Ovary (tissue), 9 donors: ENCODE data around the gene SLC37A4. TPM values are rescaled to one million over a fixed set of nuclear protein-coding genes. Genes with fewer than 3 reads are reported as not detected.

Experiments
- DNase-seq, 5 donors: peaks; one replicate each; pipeline ENCODE4 v3.0.0-alpha.2; 2019 to 2020
- H3K27ac ChIP-seq, 2 donors: fragments of 200-600 bp; one replicate each; pipeline versions ENCODE4 v1.5.1 to v1.8.0; 2019 to 2022
- H3K27me3 ChIP-seq: fragments of 200-600 bp; one replicate; pipeline ENCODE4 v1.8.0; 2022
- H3K36me3 ChIP-seq: fragments of 200-600 bp; sonication (generic); one replicate; pipeline ENCODE4 v1.5.1; 2019
- H3K4me1 ChIP-seq: one replicate; pipeline ENCODE4 v1.8.1; 2013; ENCODE audit warnings: mild to moderate bottlenecking, moderate library complexity; ENCODE audit not compliant: insufficient read depth
- H3K4me3 ChIP-seq: fragments of 200-600 bp; sonication (generic); one replicate; pipeline ENCODE4 v1.5.1; 2017
- H3K9me3 ChIP-seq, 2 donors: fragments of 200-600 bp in 1 of 2; sonication (generic) in 1 of 2; one replicate each; pipeline versions ENCODE4 v1.5.1 to v1.8.1; 2013 to 2019; ENCODE audit warnings: mild to moderate bottlenecking in 1 of 2, moderate library complexity in 1 of 2
- EP300 ChIP-seq: sonication (generic); formaldehyde crosslinking; IDR thresholded peaks from one replicate; pipeline ENCODE4 v1.6.1; 2017; ENCODE audit warnings: antibody characterized with exemption
- POLR2A ChIP-seq: fragments of 450-650 bp; IDR thresholded peaks from one replicate; pipeline ENCODE4 v1.6.1; 2017; ENCODE audit warnings: antibody characterized with exemption, mild to moderate bottlenecking, moderate library complexity
- WGBS, 3 donors: extraction: QIAGEN DNeasy Blood & Tissue Kit in 1 of 3; methylation state at CpG; one replicate each; pipeline versions ENCODE4 v1.1.5 to v1.1.7; 2013 to 2017; 5-methylcytosine and 5-hydroxymethylcytosine counted together
- intact Hi-C, 4 donors: fragments of 100-400 bp; cut with DNase I; formaldehyde crosslinking; loops; one replicate each; pipeline versions ENCODE4 v1.11.0 to v1.15.1; 2022 to 2023
- polyA plus RNA-seq, 2 donors: library from polyadenylated mRNA; stranded (reverse); fragments of 200-250 nt in 1 of 2; fragments of 350-450 nt in 1 of 2; fragmentation: Illumina TruSeq in 1 of 2; extraction: RNeasy Lipid Tissue Mini Kit (QIAGEN cat#74804) in 1 of 2; gene quantifications; one replicate each; pipeline ENCODE4 v1.2.3, GENCODE V29; 2013 to 2014
- total RNA-seq, 7 donors: library from RNA; depleted of rRNA in 2 of 7; stranded (reverse); fragments of >200 nt in 2 of 7; fragmentation: NEBNext Ultra II Directional in 3 of 7; extraction: Animal tissue kit (Norgen Biotek cat#: 25700) in 3 of 7; gene quantifications; one replicate each; pipeline versions ENCODE4 v1.1.0 to v1.2.4, GENCODE V29; 2016 to 2023
- TF ChIP-seq, protein P1 (sequence below), 3 donors: fragments of 450-650 bp in 2 of 3; fragments of 200-600 bp in 1 of 3; IDR thresholded peaks; one replicate each; pipeline versions ENCODE4 v1.5.1 to v1.8.0; 2016 to 2022; ENCODE audit warnings: antibody characterized with exemption in 3 of 3, mild to moderate bottlenecking in 1 of 3
- donor health status: DM: no; HTN: no; CAD: no; lungs with moderate emphysema.
- donor health status: DM: no; HTN: no; CAD: no.
- donor health status: Bipolar disorder and iron deficiency.
- donor health status: DM: yes; HTN: yes; CAD: no.
- donor health status: DM: no; HTN: no; CAD: no.
- donor health status: DM: yes; HTN: yes; CAD: no.

SLC37A4 gene
- total and polyA plus RNA-seq, 9 donors, result 10.5 to 38.1 (median 13.2) TPM

DNA sequence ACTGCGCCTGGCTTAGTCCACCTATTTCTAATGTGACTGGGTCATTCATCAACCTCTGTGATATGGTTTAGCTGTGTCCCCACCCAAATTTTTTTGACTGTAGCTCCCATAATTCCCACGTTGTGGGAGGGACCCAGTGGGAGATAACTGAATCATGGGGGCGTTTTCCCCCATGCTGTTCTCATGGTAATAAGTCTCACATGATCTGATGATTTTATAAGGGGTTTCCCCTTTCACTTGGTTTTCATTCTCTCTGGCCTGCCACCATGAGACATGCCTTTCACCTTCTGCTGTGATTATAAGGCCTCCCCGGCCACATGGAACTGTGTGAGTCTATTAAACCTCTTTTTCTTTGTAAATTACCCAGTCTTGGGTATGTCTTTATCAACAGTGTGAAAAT lies 24.0 kb downstream of the SLC37A4 start:
- 80 to 81% (median 81%) methylated on average over 4 of the region's 4 CpGs for whole genome bisulfite sequencing, 3 donors
- TF ChIP-seq POLR2A, result no peak
- TF ChIP-seq, protein P1, sequence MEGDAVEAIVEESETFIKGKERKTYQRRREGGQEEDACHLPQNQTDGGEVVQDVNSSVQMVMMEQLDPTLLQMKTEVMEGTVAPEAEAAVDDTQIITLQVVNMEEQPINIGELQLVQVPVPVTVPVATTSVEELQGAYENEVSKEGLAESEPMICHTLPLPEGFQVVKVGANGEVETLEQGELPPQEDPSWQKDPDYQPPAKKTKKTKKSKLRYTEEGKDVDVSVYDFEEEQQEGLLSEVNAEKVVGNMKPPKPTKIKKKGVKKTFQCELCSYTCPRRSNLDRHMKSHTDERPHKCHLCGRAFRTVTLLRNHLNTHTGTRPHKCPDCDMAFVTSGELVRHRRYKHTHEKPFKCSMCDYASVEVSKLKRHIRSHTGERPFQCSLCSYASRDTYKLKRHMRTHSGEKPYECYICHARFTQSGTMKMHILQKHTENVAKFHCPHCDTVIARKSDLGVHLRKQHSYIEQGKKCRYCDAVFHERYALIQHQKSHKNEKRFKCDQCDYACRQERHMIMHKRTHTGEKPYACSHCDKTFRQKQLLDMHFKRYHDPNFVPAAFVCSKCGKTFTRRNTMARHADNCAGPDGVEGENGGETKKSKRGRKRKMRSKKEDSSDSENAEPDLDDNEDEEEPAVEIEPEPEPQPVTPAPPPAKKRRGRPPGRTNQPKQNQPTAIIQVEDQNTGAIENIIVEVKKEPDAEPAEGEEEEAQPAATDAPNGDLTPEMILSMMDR (IDR thresholded peaks at IDR 0.05), result no peak
- no peak for TF ChIP-seq EP300

DNA sequence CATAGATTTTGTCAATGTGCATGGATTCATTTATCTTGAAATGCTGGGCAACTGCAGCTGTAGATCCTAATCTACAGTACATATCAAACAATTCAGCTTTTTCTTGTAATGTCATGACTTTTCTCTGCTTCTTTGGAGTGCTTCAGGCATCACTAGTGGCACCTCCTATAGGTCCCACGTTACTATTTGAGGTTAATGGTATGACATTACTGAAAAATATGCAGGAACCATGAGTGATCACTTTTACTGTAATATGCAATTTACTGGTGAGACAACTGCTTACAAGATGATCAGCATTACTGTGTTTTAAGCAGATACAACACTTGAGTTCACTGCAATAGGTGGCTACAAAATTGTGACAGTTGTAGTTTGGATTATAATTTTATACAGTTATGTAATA lies 29.8 kb downstream of the SLC37A4 start:
- DNase-seq, result no peak
- Histone ChIP-seq H3K36me3 (no peaks in the 10 kb centered on the region), H3K27me3 (no peaks in the 10 kb centered on the region), H3K4me3 (no peak overlapping the region), H3K27ac (no peak overlapping the region), H3K4me1 (peaks cover 7% of the 10 kb centered on the region), H3K9me3 (no peaks in the 10 kb centered on the region)
- WGBS, 3 donors, result 58 to 62% (median 61%) methylated on average over 1 of the region's 1 CpG
- intact Hi-C loops, result no loop called here
- TF ChIP-seq, protein P1 (IDR thresholded peaks at IDR 0.05), result no peak
- TF ChIP-seq EP300 (no peak), POLR2A (no peak)

More for the DNA sequence above, 24.0 kb downstream of the SLC37A4 start:
- intact Hi-C loops, result no loop called here
- H3K4me1 ChIP-seq, result no peaks in the 10 kb centered on the region
- no peak overlapping the region for H3K27ac ChIP-seq
- no peaks in the 10 kb centered on the region for H3K9me3 ChIP-seq
- no peaks in the 10 kb centered on the region for H3K27me3 ChIP-seq
- H3K36me3 ChIP-seq, result no peaks in the 10 kb centered on the region
- DNase-seq, result no peak
- no peak overlapping the region for H3K4me3 ChIP-seq

- DNase-seq, result peak in 1 of 5 donors; percentile 31
- Histone ChIP-seq H3K4me1 (peaks cover 7% of the 10 kb centered on the region), H3K36me3 (no peaks in the 10 kb centered on the region), H3K4me3 (peak overlapping the region; percentile 80), H3K9me3 (no peaks in the 10 kb centered on the region), H3K27ac (peak overlapping the region in 1 of 2 donors; percentile 66), H3K27me3 (no peaks in the 10 kb centered on the region)
- intact Hi-C loops, result loop anchor here in 1 of 4 donors (2.0 kb wide), 1 partner anchor 20 kb away; the partner anchor contains the start of genes RPS25 and TRAPPC4
- 23 to 43% (median 38%) methylated on average over 6 of the region's 6 CpGs for WGBS, 3 donors
- TF ChIP-seq POLR2A (no peak), EP300 (no peak)
- TF ChIP-seq, protein P1 (IDR thresholded peaks at IDR 0.05), result no peak
Observed at GRCh38 chr11:118998822-118999221, 31.9 kb downstream of the SLC37A4 start.

GRCh38 chr11:118998388-118998717 lies 32.3 kb downstream of the SLC37A4 start:
- intact Hi-C loops, result loop anchor here in 1 of 4 donors (2.0 kb wide), 1 partner anchor 20 kb away; the partner anchor contains the start of genes RPS25 and TRAPPC4
- Histone ChIP-seq H3K4me3 (peak overlapping the region; percentile 80), H3K4me1 (peaks cover 7% of the 10 kb centered on the region), H3K27me3 (no peaks in the 10 kb centered on the region), H3K27ac (peak overlapping the region; percentile 63 to 66), H3K36me3 (no peaks in the 10 kb centered on the region), H3K9me3 (no peaks in the 10 kb centered on the region)
- 1 to 2% (median 1%) methylated on average over 19 of the region's 19 CpGs for WGBS, 3 donors
- DNase-seq, result no peak
- no peak for TF ChIP-seq EP300
- TF ChIP-seq, protein P1 (IDR thresholded peaks at IDR 0.05), result no peak
- TF ChIP-seq POLR2A, result no peak
